Tongue (tissue), 2 donors: ENCODE measurements around the gene SLC2A2. TPM values are rescaled to one million over a fixed set of nuclear protein-coding genes. Genes with fewer than 3 reads are reported as not detected.
"Not testable (repeated sequence)": the region's sequence is repeated elsewhere in the genome, so short reads cannot be mapped to it uniquely, and the experiment has no call there.

ENCODE experiments used
- DNase-seq: peaks from one replicate; pipeline ENCODE4 v3.0.0-alpha.2; 2015
- total RNA-seq: library from RNA; depleted of rRNA; stranded (reverse); fragments of >200 nt; gene quantifications from one replicate; pipeline ENCODE4 v1.2.3, GENCODE V29; 2014

Gene SLC2A2
- total RNA-seq, 1 donor from 2014 or later, result not detected

GRCh38 chr3:170988378-170988777 is 38.1 kb downstream of the SLC2A2 start:
- no peak for DNase-seq

- no peak for DNase-seq
These were observed 41.2 kb downstream of the SLC2A2 start for GRCh38 chr3:170985304-170985703.

- DNase-seq, result no peak
These were observed 43.8 kb downstream of the SLC2A2 start for GRCh38 chr3:170982733-170983132.

GRCh38 chr3:170980399-170980798 is 46.1 kb downstream of the SLC2A2 start:
- DNase-seq, result no peak

- no peak for DNase-seq
These were observed 48.4 kb downstream of the SLC2A2 start for GRCh38 chr3:170977949-170978745.

- DNase-seq, result no peak
These were observed 50.4 kb downstream of the SLC2A2 start for GRCh38 chr3:170976190-170976519.

- no peak for DNase-seq
These were observed 51.0 kb downstream of the SLC2A2 start for GRCh38 chr3:170975283-170976189.

- DNase-seq, result no peak
These were observed 51.6 kb downstream of the SLC2A2 start for GRCh38 chr3:170974872-170975271.

- not testable (repeated sequence) for DNase-seq
These were observed 53.6 kb downstream of the SLC2A2 start for GRCh38 chr3:170972917-170973316.

GRCh38 chr3:170967126-170967525 is 59.4 kb downstream of the SLC2A2 start:
- no peak for DNase-seq

GRCh38 chr3:170966495-170966894 is 60.0 kb downstream of the SLC2A2 start:
- DNase-seq, result no peak

- no peak for DNase-seq
These were observed 64.1 kb downstream of the SLC2A2 start for GRCh38 chr3:170962411-170962810.

GRCh38 chr3:170961616-170962400 is 64.7 kb downstream of the SLC2A2 start:
- peak; percentile 67 for DNase-seq

GRCh38 chr3:170959457-170959856 is 67.1 kb downstream of the SLC2A2 start:
- DNase-seq, result no peak

- no peak for DNase-seq
These were observed 69.9 kb downstream of the SLC2A2 start for GRCh38 chr3:170956647-170957046.

- DNase-seq, result no peak
These were observed 72.8 kb downstream of the SLC2A2 start for GRCh38 chr3:170953736-170954135.

- DNase-seq, result peak; percentile 18
These were observed 73.3 kb downstream of the SLC2A2 start for GRCh38 chr3:170953229-170953628.

GRCh38 chr3:170949211-170949610 is 77.3 kb downstream of the SLC2A2 start:
- no peak for DNase-seq

GRCh38 chr3:170947018-170947769 is 79.3 kb downstream of the SLC2A2 start:
- no peak for DNase-seq
